ENCODE results near the gene GPR108. TPM values are rescaled to one million over a fixed set of nuclear protein-coding genes. Genes with fewer than 3 reads are reported as not detected.

GPR108 gene
- total RNA-seq, 3 donors from 2014 or later (not counting 1 experiment from before 2014, with no cell fraction given), result 66.1 to 78.0 (median 76.9) TPM

DNA sequence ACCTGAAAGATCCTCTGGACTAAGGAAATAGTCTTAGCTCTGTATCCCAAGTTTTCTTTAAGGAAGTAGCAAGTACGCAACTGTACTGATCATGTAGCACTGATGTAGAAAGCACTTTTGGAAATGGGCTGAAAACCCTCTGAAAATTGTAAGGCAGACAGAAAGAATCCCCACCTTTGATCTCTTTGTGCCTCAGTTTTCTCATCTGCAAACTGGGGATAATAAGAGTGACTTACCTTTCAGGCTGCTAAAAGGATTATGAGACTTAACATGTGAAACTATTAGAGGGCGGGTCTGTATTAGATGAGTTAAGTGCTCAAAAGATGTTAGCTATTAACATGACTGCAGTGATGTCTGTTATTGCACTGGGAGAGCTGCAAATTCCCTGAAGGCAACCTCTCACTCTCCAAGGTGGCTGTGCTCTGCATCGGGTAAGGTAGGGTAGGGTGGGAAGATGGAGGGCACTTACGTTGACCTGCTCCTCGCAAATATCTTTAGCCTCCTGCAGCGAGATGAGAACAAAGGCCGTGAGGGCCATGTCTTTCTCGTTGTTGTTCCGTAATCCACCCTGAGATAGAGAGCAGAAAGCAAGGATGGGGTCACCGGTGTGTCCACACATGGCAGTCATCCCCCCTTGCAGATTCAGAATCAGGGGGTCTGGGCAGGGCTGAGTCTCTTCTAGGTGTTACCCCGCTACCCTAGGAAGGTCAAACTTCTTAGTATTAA is 47.1 kb downstream of the GPR108 start:
- TF ChIP-seq CTCF (IDR thresholded peaks at IDR 0.05), result no peak
- ATAC-seq, result no peak
- intact Hi-C loops (cut with micrococcal nuclease), result no loop called here
- H3K4me1 Mint-ChIP-seq, result peaks cover 3 to 5% of the 10 kb centered on the region in 2 donors
- H3K27ac Mint-ChIP-seq, result no peak overlapping the region
- no peak for DNase-seq
- H3K27me3 Mint-ChIP-seq (ENCODE audit: low read depth in 2 of 2), result no peaks in the 10 kb centered on the region
- H3K27ac ChIP-seq (ENCODE audit: low read length), result no peak overlapping the region
- WGBS (ENCODE audit: insufficient coverage), result 88% methylated on average over 11 of the region's 11 CpGs
- H3K36me3 ChIP-seq (ENCODE audit: control insufficient read depth, insufficient read depth, low read length), result no peaks in the 10 kb centered on the region
- no peaks in the 10 kb centered on the region for H3K4me1 ChIP-seq (ENCODE audit: control insufficient read depth, insufficient read depth, low read length)
- no peaks in the 10 kb centered on the region for H3K36me3 Mint-ChIP-seq
- H3K9me3 ChIP-seq (ENCODE audit: control insufficient read depth, insufficient read depth, low read length), result no peaks in the 10 kb centered on the region
- no peaks in the 10 kb centered on the region for H3K27me3 ChIP-seq (ENCODE audit: control insufficient read depth, insufficient read depth, low read length)
- H3K4me3 ChIP-seq (ENCODE audit: low read length), result no peak overlapping the region
- H3K4me3 Mint-ChIP-seq, result no peak overlapping the region
- H3K9me3 Mint-ChIP-seq, result no peaks in the 10 kb centered on the region

DNA sequence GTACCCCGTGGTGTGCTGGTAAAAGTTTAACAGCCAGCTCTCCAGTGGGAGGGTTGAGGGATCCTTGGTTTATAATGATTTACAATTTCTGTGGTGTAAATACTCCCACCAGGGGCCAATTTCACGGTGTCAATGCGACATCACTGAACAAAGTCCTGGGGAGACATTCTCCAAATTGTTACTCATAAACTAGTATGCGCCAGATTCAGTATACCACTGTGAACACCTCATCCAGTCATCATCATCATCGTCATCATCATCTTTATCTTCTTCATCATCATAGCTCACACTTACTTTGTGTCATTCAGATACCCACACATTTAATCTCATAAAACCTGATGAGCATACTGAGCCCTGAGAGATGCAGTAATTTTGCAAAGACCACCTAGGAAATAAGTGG is 50.3 kb downstream of the GPR108 start:
- Mint-ChIP-seq H3K4me1 (peaks cover 5 to 15% of the 10 kb centered on the region in 2 donors), H3K9me3 (no peaks in the 10 kb centered on the region), H3K36me3 (no peaks in the 10 kb centered on the region), H3K27me3 (ENCODE audit: low read depth in 2 of 2) (no peaks in the 10 kb centered on the region), H3K27ac (no peak overlapping the region), H3K4me3 (no peak overlapping the region)
- Histone ChIP-seq H3K4me1 (ENCODE audit: control insufficient read depth, insufficient read depth, low read length) (no peaks in the 10 kb centered on the region), H3K9me3 (ENCODE audit: control insufficient read depth, insufficient read depth, low read length) (no peaks in the 10 kb centered on the region), H3K4me3 (ENCODE audit: low read length) (no peak overlapping the region), H3K36me3 (ENCODE audit: control insufficient read depth, insufficient read depth, low read length) (no peaks in the 10 kb centered on the region), H3K27ac (ENCODE audit: low read length) (no peak overlapping the region), H3K27me3 (ENCODE audit: control insufficient read depth, insufficient read depth, low read length) (no peaks in the 10 kb centered on the region)
- TF ChIP-seq CTCF (IDR thresholded peaks at IDR 0.05), result no peak
- ATAC-seq (no peak), DNase-seq (no peak)
- WGBS (ENCODE audit: insufficient coverage), result 70% methylated on average over 5 of the region's 5 CpGs
- intact Hi-C loops (cut with micrococcal nuclease), result no loop called here

- Histone ChIP-seq H3K9me3 (ENCODE audit: control insufficient read depth, insufficient read depth, low read length) (no peaks in the 10 kb centered on the region), H3K4me1 (ENCODE audit: control insufficient read depth, insufficient read depth, low read length) (no peaks in the 10 kb centered on the region), H3K27ac (ENCODE audit: low read length) (no peak overlapping the region), H3K36me3 (ENCODE audit: control insufficient read depth, insufficient read depth, low read length) (no peaks in the 10 kb centered on the region), H3K4me3 (ENCODE audit: low read length) (no peak overlapping the region), H3K27me3 (ENCODE audit: control insufficient read depth, insufficient read depth, low read length) (no peaks in the 10 kb centered on the region)
- H3K27me3 Mint-ChIP-seq (ENCODE audit: low read depth in 2 of 2), result no peaks in the 10 kb centered on the region
- intact Hi-C loops (cut with micrococcal nuclease), result no loop called here
- 96% methylated on average over 4 of the region's 4 CpGs for WGBS (ENCODE audit: insufficient coverage)
- H3K27ac Mint-ChIP-seq, result no peak overlapping the region
- TF ChIP-seq CTCF (IDR thresholded peaks at IDR 0.05), result no peak
- DNase-seq (no peak), ATAC-seq (no peak)
- no peak overlapping the region for H3K4me3 Mint-ChIP-seq
- no peaks in the 10 kb centered on the region for H3K9me3 Mint-ChIP-seq
- H3K4me1 Mint-ChIP-seq, result peaks cover 5 to 15% of the 10 kb centered on the region in 2 donors
- no peaks in the 10 kb centered on the region for H3K36me3 Mint-ChIP-seq
These were observed 50.8 kb downstream of the GPR108 start for GRCh38 chr19:6686628-6686975.

Measured in natural killer cell (primary cell).